GM18907 (cell line): ENCODE measurements around the gene CHI3L1.
A peak's percentile ranks its signal among the peaks of the same experiment; 100 is the strongest.

ENCODE experiments used
- ATAC-seq: cut with Tn5 transposase; IDR thresholded peaks from one replicate; pipeline ENCODE4 v1.9.1; 2021; ENCODE audit warnings: mild to moderate bottlenecking, moderate library complexity; ENCODE audit not compliant: unreplicated experiment

The CHI3L1 gene

GRCh38 chr1:203182387-203182953 is 4.0 kb downstream of the CHI3L1 start:
- no peak for ATAC-seq

GRCh38 chr1:203181586-203182386 is 4.7 kb downstream of the CHI3L1 start:
- ATAC-seq = no peak

DNA sequence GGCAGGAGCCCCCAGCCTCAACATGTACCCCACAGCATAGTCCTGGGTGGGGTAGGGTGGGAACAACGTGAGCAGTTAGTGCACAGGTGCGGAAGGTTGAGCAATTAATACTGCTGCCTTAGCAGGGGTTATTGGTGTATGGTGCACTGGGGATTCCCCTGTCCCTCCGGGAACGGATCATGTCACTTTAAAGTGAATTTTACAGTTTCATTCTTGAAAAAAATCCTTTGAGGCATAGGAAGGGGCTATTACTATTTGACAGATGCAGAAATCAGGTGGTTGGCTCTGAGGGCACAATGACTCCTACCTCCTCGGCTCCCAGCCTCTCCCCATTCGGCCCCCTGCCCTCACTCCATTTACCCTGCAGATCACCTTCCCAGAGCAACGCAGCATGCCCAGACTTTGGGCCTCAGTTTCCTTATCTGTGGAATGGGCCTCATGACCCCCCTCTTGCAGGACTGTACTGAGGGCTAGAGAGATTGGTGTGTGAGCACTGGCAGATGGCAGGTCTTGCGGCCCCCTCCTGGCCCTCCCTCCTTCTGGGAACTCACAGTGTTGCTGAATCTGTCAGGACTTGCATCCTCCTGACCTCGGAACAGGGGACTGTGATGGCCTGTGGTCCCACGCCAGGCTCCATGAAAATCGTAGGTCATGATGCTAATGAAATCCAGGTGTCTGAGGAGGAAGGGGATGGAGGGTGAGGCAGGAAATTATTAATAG is 5.7 kb downstream of the CHI3L1 start:
- ATAC-seq = no peak

DNA sequence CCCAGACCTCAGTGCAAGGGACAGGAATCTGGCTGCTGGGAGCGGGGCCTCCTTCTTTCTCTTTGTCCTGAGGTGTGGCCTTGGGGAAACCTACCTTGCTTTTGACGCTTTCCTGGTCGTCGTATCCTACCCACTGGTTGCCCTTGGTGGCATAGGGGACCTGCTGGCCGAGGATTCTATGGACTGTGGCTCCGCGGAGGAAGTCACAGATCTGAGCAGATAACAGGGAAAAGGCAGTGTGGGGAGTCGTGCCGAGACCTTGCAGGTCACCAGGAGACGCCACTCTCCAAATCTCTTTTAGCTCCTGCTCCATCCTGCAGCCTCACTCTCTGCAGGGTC is 6.9 kb downstream of the CHI3L1 start:
- ATAC-seq = no peak

DNA sequence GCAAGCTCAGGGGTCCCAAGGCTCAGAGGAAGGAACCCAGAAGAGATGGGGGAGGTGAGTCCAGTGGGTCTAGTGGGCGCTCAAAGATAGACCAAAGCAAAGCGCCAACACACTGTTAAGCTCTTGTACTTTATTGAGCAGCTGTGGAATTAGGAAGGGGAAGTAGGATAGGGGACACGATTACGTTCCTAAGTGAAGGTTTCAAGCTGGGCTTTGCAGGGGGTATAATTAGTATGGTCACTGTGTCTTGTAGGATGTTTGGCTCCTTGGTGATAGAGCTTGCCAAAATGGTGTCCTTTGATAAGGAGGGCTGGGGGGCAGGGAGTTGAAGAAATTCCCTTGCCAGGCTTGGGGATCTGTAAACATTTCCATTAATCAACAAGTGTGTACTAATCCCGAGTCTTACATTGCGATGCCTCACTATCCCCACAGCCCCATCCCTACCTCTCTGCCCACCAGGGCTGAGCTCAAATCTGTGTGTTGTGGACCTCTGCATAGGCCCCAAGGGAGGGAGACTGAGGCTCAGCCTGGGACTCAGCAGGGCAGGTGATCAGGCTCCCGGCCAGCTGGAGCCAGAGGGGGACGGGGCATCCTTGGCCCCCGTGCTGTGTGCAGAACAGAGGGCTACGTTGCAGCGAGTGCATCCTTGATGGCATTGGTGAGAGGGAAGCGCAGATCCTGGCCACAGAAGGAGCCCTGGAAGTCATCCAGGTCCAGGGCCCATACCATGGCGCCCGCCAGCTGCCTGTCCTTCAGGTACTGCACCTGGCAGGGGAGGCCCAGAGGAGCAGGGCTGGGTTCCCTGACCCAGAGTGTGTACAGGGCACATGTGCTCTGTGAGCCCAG is 7.5 kb downstream of the CHI3L1 start:
- ATAC-seq = no peak

DNA sequence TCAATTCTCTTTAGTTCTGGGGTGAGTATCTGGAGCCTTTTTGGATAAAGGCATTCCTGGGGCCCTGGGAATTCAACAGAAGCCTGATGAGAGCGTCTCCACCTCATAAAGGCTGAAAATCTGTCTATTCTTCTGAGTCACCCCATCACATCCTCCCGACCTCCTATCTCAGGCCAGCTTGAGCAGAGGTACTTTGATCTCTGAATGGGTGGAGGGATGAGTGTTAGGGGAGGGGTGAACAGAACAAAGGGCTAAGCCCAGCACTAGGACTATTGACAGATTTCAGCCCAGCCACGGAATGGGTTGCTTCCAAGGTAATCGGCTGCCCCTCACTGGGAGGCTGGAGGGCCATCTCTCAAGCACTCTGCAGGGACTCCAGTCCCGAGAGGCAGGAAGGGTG is 8.4 kb downstream of the CHI3L1 start:
- ATAC-seq = no peak

- no peak for ATAC-seq
Measured at GRCh38 chr1:203177470-203178039, 8.9 kb downstream of the CHI3L1 start.

DNA sequence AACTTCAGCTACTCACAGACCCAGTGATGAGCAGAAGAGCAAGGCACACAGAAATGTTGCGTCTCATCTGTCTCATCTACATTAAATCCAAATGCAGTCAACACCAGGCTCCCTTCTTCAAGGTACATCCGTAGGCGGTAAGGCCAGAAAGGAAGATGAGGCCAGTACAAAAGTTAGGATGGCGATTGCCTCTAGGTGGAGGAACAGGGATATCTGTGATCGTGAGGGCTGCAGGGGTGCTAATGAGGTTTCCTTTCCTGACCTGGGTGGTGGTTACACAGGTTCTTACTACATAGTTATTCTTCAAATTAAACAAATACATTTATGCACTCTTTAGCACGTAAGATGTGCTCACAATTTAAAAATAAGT is 9.5 kb downstream of the CHI3L1 start:
- ATAC-seq = no peak

- no peak for ATAC-seq
Measured at GRCh38 chr1:203176273-203177035, 10.1 kb downstream of the CHI3L1 start.

DNA sequence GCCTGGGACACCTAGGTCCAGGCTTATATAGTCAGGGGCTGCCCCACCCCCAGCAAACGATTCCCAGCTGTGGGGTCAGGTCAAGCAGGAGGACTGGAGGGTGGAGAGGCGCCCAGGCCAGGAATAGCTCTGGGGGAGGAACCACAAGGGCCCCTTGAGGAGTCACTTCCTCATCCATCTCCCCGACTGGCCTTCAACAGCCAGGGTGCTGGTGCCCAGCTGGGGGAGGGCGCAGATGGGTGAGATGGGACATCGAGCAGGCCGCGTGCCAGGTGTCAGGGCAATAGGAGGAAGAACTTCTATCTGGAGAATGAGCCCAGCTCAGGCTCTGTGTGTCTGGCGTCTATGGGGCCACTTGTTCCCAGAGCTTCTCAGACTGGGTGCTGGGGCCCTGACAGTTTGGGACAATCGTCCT is 10.7 kb downstream of the CHI3L1 start:
- ATAC-seq = no peak

DNA sequence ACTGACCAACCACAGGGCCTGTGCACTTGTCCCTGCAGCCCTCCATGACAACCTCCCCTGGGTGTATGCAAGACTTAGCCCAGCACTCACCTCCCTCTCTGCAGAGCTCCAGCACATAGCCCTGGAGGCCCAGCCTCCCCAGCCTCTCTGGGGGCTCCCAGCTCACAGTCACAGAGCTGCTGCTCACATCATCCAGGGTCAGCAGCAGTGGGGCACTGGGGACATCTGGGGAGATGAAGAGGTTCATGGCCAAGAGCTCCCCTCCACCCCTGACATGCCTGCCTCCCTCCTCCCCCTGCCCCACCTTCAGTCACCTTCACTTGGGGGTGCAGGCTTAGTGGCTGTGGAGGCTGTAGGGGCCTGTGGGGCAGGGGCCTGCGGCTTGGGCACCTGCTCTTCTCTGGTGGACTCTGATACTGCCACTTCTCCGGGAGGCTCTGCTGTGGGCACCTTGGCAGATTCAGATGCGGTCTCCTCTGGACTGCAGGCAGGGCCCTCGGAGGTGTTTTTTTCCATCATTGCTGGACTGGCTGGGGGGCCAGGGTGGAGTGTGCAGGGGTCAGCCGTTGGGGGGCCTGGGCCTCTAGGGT is 11.2 kb downstream of the CHI3L1 start, which contains the start of gene MYBPH:
Gene MYBPH, minus strand, starts transcription at position 590 of the 590 bp plus-strand sequence. Its CDS starts 71 bp downstream, at position 519.
- no peak for ATAC-seq

GRCh38 chr1:203174324-203174985 is 12.0 kb downstream of the CHI3L1 start:
- no peak for ATAC-seq

- ATAC-seq = peak; percentile 92
Measured at GRCh38 chr1:203173566-203173965, 12.9 kb downstream of the CHI3L1 start.

- no peak for ATAC-seq
Measured at GRCh38 chr1:203173011-203173555, 13.4 kb downstream of the CHI3L1 start.

DNA sequence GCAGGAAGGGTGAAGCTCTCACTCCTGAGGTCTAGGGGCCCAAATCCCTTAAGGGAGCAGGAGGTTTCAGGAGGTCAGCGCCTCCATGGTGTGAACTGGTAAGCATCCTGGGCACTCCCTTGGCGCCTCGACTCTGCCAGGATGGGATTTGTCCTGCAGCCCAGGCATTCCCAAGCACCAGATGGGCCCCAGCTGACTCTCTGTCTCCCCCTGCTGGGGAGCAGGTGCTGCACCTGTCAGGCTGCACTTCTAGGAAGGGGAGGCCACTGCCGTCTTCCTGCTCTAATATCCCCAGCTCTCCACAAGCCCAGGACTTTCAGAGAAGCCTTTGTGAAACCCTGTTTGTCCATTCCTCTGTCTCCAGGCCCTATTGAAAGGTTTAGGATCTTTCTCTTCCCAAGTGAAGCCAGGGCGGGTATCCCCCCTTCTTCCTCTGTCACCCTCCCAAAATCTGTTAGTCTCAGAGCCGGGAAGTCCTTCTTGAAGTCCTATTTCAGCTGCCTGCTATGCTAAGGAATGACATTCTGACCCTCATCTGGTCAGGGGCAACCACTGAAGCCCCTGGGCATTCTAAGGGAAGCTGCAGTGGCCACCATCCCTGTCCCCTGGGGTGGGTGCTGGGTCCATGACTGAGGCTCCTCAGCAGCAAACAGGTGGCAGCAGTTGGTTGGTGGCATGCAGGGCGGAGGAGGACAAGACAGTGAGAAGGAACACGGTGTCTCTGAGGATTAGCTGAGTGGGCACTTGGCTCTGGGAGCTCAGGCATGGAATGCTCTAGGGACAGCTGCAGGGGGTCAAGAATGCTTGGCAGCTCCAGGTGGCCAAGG is 14.1 kb downstream of the CHI3L1 start:
- ATAC-seq = no peak

- no peak for ATAC-seq
Measured at GRCh38 chr1:203171341-203172183, 14.9 kb downstream of the CHI3L1 start.
